ENCODE results near the gene GAS6.

Gene GAS6

GRCh38 chr13:113786262-113786841 lies 77.5 kb downstream of the GAS6 start:
- DNase-seq: no peak

GRCh38 chr13:113785051-113786010 lies 78.5 kb downstream of the GAS6 start:
- DNase-seq: no peak

- DNase-seq: no peak
These were observed 79.2 kb downstream of the GAS6 start for GRCh38 chr13:113784645-113785024.

GRCh38 chr13:113783966-113784644 lies 79.8 kb downstream of the GAS6 start:
- DNase-seq: no peak

GRCh38 chr13:113783200-113783881 lies 80.5 kb downstream of the GAS6 start:
- DNase-seq: no peak

- no peak for DNase-seq
These were observed 81.4 kb downstream of the GAS6 start for GRCh38 chr13:113782472-113782871.

GRCh38 chr13:113781571-113781970 lies 82.3 kb downstream of the GAS6 start:
- no peak for DNase-seq

- DNase-seq: no peak
These were observed 86.3 kb downstream of the GAS6 start for GRCh38 chr13:113777311-113778260.

GRCh38 chr13:113776231-113777125 lies 87.4 kb downstream of the GAS6 start:
- DNase-seq: no peak

GRCh38 chr13:113775451-113776145 lies 88.3 kb downstream of the GAS6 start:
- no peak for DNase-seq

GRCh38 chr13:113774177-113775107 lies 89.4 kb downstream of the GAS6 start:
- DNase-seq: no peak

- no peak for DNase-seq
These were observed 92.1 kb downstream of the GAS6 start for GRCh38 chr13:113771709-113772331.

- no peak for DNase-seq
These were observed 92.9 kb downstream of the GAS6 start for GRCh38 chr13:113770937-113771336.

Measured in activated CD4-positive, alpha-beta T cell treated with anti-CD3 and anti-CD28 coated beads for 4 hours (primary cell).